ENCODE measurements around the gene ANKRD39. TPM values are rescaled to one million over a fixed set of nuclear protein-coding genes. Genes with fewer than 3 reads are reported as not detected.

The ANKRD39 gene
- total and polyA plus RNA-seq, 10 donors = 13.6 to 32.2 (median 20.4) TPM

- intact Hi-C loops (cut with DNase I; ENCODE audit: low total_unique reads) = no loop called here
- H3K27me3 ChIP-seq (replicated peaks in 1 of 7) = no peaks in the 10 kb centered on the region
- peak overlapping the region in 2 of 8 donors; percentile 10 to 27 for H3K4me3 ChIP-seq
- peaks cover 8 to 62% (median 42%) of the 10 kb centered on the region in 6 donors for H3K4me1 ChIP-seq
- DNase-seq = no peak
- H3K9me3 ChIP-seq = no peaks in the 10 kb centered on the region
- TF ChIP-seq CTCF (IDR thresholded peaks at IDR 0.05 in 8 of 11, conservative IDR thresholded peaks at IDR 0.05 in 3 of 11) (no peak), POLR2A (IDR thresholded peaks at IDR 0.05) (no peak), POLR2AphosphoS5 (IDR thresholded peaks at IDR 0.05) (peak in 2 of 3 donors; percentile 15 to 58)
- peak overlapping the region in 5 of 8 donors; percentile 33 to 64 (median 52) for H3K27ac ChIP-seq
- peaks cover 0 to 4% (median 0%) of the 10 kb centered on the region in 6 donors for H3K36me3 ChIP-seq
- WGBS, 5 donors = 68 to 84% (median 81%) methylated on average over 8 of the region's 8 CpGs
These were observed 40.3 kb upstream of the ANKRD39 start for GRCh38 chr2:96898135-96898505.

- no peak for TF ChIP-seq CTCF (IDR thresholded peaks at IDR 0.05 in 8 of 11, conservative IDR thresholded peaks at IDR 0.05 in 3 of 11)
- TF ChIP-seq POLR2A (IDR thresholded peaks at IDR 0.05) = no peak
- no peak for TF ChIP-seq POLR2AphosphoS5 (IDR thresholded peaks at IDR 0.05)
- Histone ChIP-seq H3K9me3 (no peaks in the 10 kb centered on the region), H3K27ac (peak overlapping the region in 4 of 8 donors; percentile 51 to 64 (median 57)), H3K4me1 (peaks cover 8 to 65% (median 42%) of the 10 kb centered on the region in 6 donors), H3K4me3 (peak overlapping the region in 2 of 8 donors; percentile 10 to 27), H3K36me3 (peaks cover 0 to 4% (median 0%) of the 10 kb centered on the region in 6 donors), H3K27me3 (replicated peaks in 1 of 7) (no peaks in the 10 kb centered on the region)
- DNase-seq = no peak
- 58 to 70% (median 64%) methylated on average over 11 of the region's 11 CpGs for WGBS, 5 donors
- intact Hi-C loops (cut with DNase I; ENCODE audit: low total_unique reads) = no loop called here
These were observed 39.8 kb upstream of the ANKRD39 start for GRCh38 chr2:96897491-96898134.

GRCh38 chr2:96895746-96896651 lies 38.2 kb upstream of the ANKRD39 start:
- no peaks in the 10 kb centered on the region for H3K27me3 ChIP-seq (replicated peaks in 1 of 7)
- H3K27ac ChIP-seq = peak overlapping the region in 4 of 8 donors; percentile 7 to 62 (median 28)
- no peaks in the 10 kb centered on the region for H3K9me3 ChIP-seq
- H3K4me1 ChIP-seq = peaks cover 22 to 81% (median 52%) of the 10 kb centered on the region in 6 donors
- peaks cover 0 to 4% (median 0%) of the 10 kb centered on the region in 6 donors for H3K36me3 ChIP-seq
- TF ChIP-seq POLR2AphosphoS5 (IDR thresholded peaks at IDR 0.05) (peak in 1 of 3 donors; percentile 15), POLR2A (IDR thresholded peaks at IDR 0.05) (no peak)
- intact Hi-C loops (cut with DNase I; ENCODE audit: low total_unique reads) = no loop called here
- WGBS, 5 donors = 64 to 77% (median 71%) methylated on average over 11 to 18 of the region's 18 CpGs
- H3K4me3 ChIP-seq = peak overlapping the region in 1 of 8 donors; percentile 6
- no peak for DNase-seq

- H3K9me3 ChIP-seq = no peaks in the 10 kb centered on the region
- H3K4me3 ChIP-seq = no peak overlapping the region
- peaks cover 0 to 4% (median 0%) of the 10 kb centered on the region in 6 donors for H3K36me3 ChIP-seq
- no peak for DNase-seq
- intact Hi-C loops (cut with DNase I; ENCODE audit: low total_unique reads) = no loop called here
- peak overlapping the region in 3 of 8 donors; percentile 7 to 62 (median 31) for H3K27ac ChIP-seq
- WGBS, 5 donors = 70 to 82% (median 82%) methylated on average over 9 to 10 of the region's 10 CpGs
- peaks cover 25 to 81% (median 52%) of the 10 kb centered on the region in 6 donors for H3K4me1 ChIP-seq
- TF ChIP-seq CTCF (IDR thresholded peaks at IDR 0.05 in 8 of 11, conservative IDR thresholded peaks at IDR 0.05 in 3 of 11) (no peak), POLR2AphosphoS5 (IDR thresholded peaks at IDR 0.05) (no peak), POLR2A (IDR thresholded peaks at IDR 0.05) (no peak)
- H3K27me3 ChIP-seq (replicated peaks in 1 of 7) = no peaks in the 10 kb centered on the region
These were observed 37.4 kb upstream of the ANKRD39 start for GRCh38 chr2:96895032-96895745.
